PC-3 (cell line): Measurements from ENCODE around the gene MAPK8. TPM values are rescaled to one million over a fixed set of nuclear protein-coding genes. Genes with fewer than 3 reads are reported as not detected.

Experiments
- ATAC-seq: fragments of 200-7000 bp; cut with Tn5 transposase; 2 replicates; pipeline ENCODE4 v1.9.1; 2020; ENCODE audit warnings: mild to moderate bottlenecking, moderate library complexity
- BruUV-seq: library from RNA; stranded (reverse); fragments of 400-500 nt; replicated peaks from 2 replicates; lab custom pipeline; 2021; lab: Mats Ljungman, UMichigan
- CTCF ChIA-PET: fragments of 300-600 bp; sonication (Branson Sonifier 250); formaldehyde crosslinking; loops from one replicate; lab custom pipeline; 2022; ENCODE audit warnings: antibody characterized with exemption; lab: Charles Lee
- POLR2A ChIA-PET: fragments of 300-600 bp; sonication (Branson Sonifier 250); formaldehyde crosslinking; loops from one replicate; lab custom pipeline; 2022; ENCODE audit warnings: antibody characterized with exemption; ENCODE audit not compliant: unreplicated experiment; lab: Charles Lee
- DNase-seq: peaks from one replicate; pipeline ENCODE4 v3.0.0-alpha.2; 2015
- H2AFZ ChIP-seq: fragments of 300-600 bp; sonication (generic); 2 replicates; pipeline ENCODE4 v1.6.0; 2016; ENCODE audit warnings: antibody characterized with exemption, low read length
- H3F3A ChIP-seq: fragments of 300-600 bp; sonication (generic); one replicate; pipeline ENCODE4 v1.6.0; 2017; ENCODE audit warnings: antibody characterized with exemption, low read length, control low read depth, mild to moderate bottlenecking; ENCODE audit not compliant: unreplicated experiment
- H3K27ac ChIP-seq: fragments of 300-600 bp; sonication (generic); 2 replicates; pipeline ENCODE4 v1.5.1; 2016; ENCODE audit warnings: mild to moderate bottlenecking, low read length
- H3K27me3 ChIP-seq: fragments of 300-600 bp; sonication (generic); 2 replicates; pipeline ENCODE4 v1.6.1; 2016; ENCODE audit warnings: low read length, mixed read lengths
- H3K36me3 ChIP-seq: fragments of 300-600 bp; sonication (generic); 2 replicates; pipeline ENCODE4 v1.6.1; 2016; ENCODE audit warnings: low read depth, mixed run types, low read length, mixed read lengths
- H3K4me1 ChIP-seq: fragments of 300-600 bp; sonication (generic); 2 replicates; pipeline ENCODE4 v1.5.1; 2016; ENCODE audit warnings: low read length; ENCODE audit not compliant: insufficient read depth
- H3K4me2 ChIP-seq: fragments of 300-600 bp; sonication (generic); 2 replicates; pipeline ENCODE4 v1.6.0; 2016; ENCODE audit warnings: low read length
- H3K4me3 ChIP-seq: fragments of 300-600 bp; sonication (generic); 2 replicates; pipeline ENCODE4 v1.5.1; 2016; ENCODE audit warnings: mild to moderate bottlenecking, low read length, mixed read lengths
- H3K79me2 ChIP-seq: fragments of 300-600 bp; sonication (generic); 2 replicates; pipeline ENCODE4 v1.6.1; 2017; ENCODE audit warnings: low read length, mixed read lengths
- H3K9ac ChIP-seq: fragments of 300-600 bp; sonication (generic); 2 replicates; pipeline ENCODE4 v1.6.0; 2016; ENCODE audit warnings: mild to moderate bottlenecking, low read length
- H3K9me2 ChIP-seq: fragments of 300-600 bp; sonication (generic); replicated peaks from 2 replicates; pipeline ENCODE4 v1.6.1; 2016; ENCODE audit warnings: mixed run types, low read length, mixed read lengths
- H3K9me3 ChIP-seq: fragments of 300-600 bp; sonication (generic); 2 replicates; pipeline ENCODE4 v1.6.1; 2016; ENCODE audit warnings: low read length, mixed read lengths
- H4K20me1 ChIP-seq: fragments of 300-600 bp; sonication (generic); 2 replicates; pipeline ENCODE4 v1.6.1; 2016; ENCODE audit warnings: low read length, mixed read lengths
- CTCF ChIP-seq: fragments of 300-600 bp; sonication (generic); conservative IDR thresholded peaks from 2 replicates; pipeline ENCODE4 v1.5.1; 2017; ENCODE audit warnings: antibody characterized with exemption, low read depth, mild to moderate bottlenecking, low read length
- EZH2 ChIP-seq: fragments of 300-600 bp; sonication (generic); IDR thresholded peaks from one replicate; pipeline ENCODE4 v1.6.1; 2017; ENCODE audit warnings: antibody characterized with exemption, mild to moderate bottlenecking, low read length; ENCODE audit not compliant: unreplicated experiment
- EZH2phosphoT487 ChIP-seq: fragments of 300-600 bp; sonication (generic); IDR thresholded peaks from 2 replicates; pipeline ENCODE4 v1.6.1; 2018; ENCODE audit warnings: mild to moderate bottlenecking, antibody characterized with exemption, low read length, borderline replicate concordance
- intact Hi-C: fragments of 100-400 bp; cut with micrococcal nuclease; formaldehyde crosslinking; loops from 2 replicates; pipeline ENCODE4 v1.9.0; 2023
- total RNA-seq: library from RNA; depleted of rRNA; stranded (reverse); fragments of >200 nt; gene quantifications from 2 replicates; pipeline ENCODE4 v1.2.3, GENCODE V29; 2014

Gene MAPK8
- total RNA-seq, 1 experiment from 2014 or later = 26.6 TPM

- H3K4me2 ChIP-seq = no peak overlapping the region
- no peaks in the 10 kb centered on the region for H3K9me3 ChIP-seq
- H3K79me2 ChIP-seq = no peaks in the 10 kb centered on the region
- no peak overlapping the region for H2AFZ ChIP-seq
- H3K27me3 ChIP-seq = peaks cover 16% of the 10 kb centered on the region; the same call in 1 of the 2 replicates
- no peak overlapping the region for H3K27ac ChIP-seq
- ChIA-PET POLR2A (no interaction called here), CTCF (no interaction called here)
- no peak for DNase-seq
- H3K9ac ChIP-seq = no peak overlapping the region
- no peaks in the 10 kb centered on the region for H3F3A ChIP-seq
- intact Hi-C loops = no loop called here
- TF ChIP-seq EZH2 (no peak), EZH2phosphoT487 (no peak), CTCF (no peak)
- BruUV-seq = no TSS peak
- H3K9me2 ChIP-seq = no peaks in the 10 kb centered on the region
- no peaks in the 10 kb centered on the region for H3K36me3 ChIP-seq
- H3K4me3 ChIP-seq = no peak overlapping the region
- H4K20me1 ChIP-seq = no peaks in the 10 kb centered on the region
- no peak for ATAC-seq
- no peaks in the 10 kb centered on the region for H3K4me1 ChIP-seq
These were observed 117.4 kb downstream of the MAPK8 start for GRCh38 chr10:48423884-48424283.

- ChIA-PET POLR2A (no interaction called here), CTCF (no interaction called here)
- H3K27ac ChIP-seq = no peak overlapping the region
- H3F3A ChIP-seq = no peaks in the 10 kb centered on the region
- no peaks in the 10 kb centered on the region for H3K36me3 ChIP-seq
- H3K27me3 ChIP-seq = peaks cover 23% of the 10 kb centered on the region
- no peak overlapping the region for H3K9ac ChIP-seq
- intact Hi-C loops = no loop called here
- no peaks in the 10 kb centered on the region for H3K79me2 ChIP-seq
- no peak for ATAC-seq
- no peak for DNase-seq
- H3K4me1 ChIP-seq = no peaks in the 10 kb centered on the region
- H2AFZ ChIP-seq = no peak overlapping the region
- BruUV-seq = no TSS peak
- H3K4me2 ChIP-seq = no peak overlapping the region
- no peaks in the 10 kb centered on the region for H4K20me1 ChIP-seq
- H3K9me3 ChIP-seq = no peaks in the 10 kb centered on the region
- no peak overlapping the region for H3K4me3 ChIP-seq
- no peaks in the 10 kb centered on the region for H3K9me2 ChIP-seq
- no peak for TF ChIP-seq EZH2
- no peak for TF ChIP-seq EZH2phosphoT487
- no peak for TF ChIP-seq CTCF
These were observed 122.4 kb downstream of the MAPK8 start for GRCh38 chr10:48428896-48429295.

- TF ChIP-seq CTCF (no peak), EZH2phosphoT487 (no peak), EZH2 (no peak)
- H3F3A ChIP-seq = no peaks in the 10 kb centered on the region
- no peaks in the 10 kb centered on the region for H3K36me3 ChIP-seq
- H3K27me3 ChIP-seq = peaks cover 23% of the 10 kb centered on the region
- no peaks in the 10 kb centered on the region for H3K9me2 ChIP-seq
- intact Hi-C loops = no loop called here
- H3K4me2 ChIP-seq = no peak overlapping the region
- ChIA-PET POLR2A (no interaction called here), CTCF (no interaction called here)
- no peak for DNase-seq
- no peaks in the 10 kb centered on the region for H4K20me1 ChIP-seq
- H3K9me3 ChIP-seq = no peaks in the 10 kb centered on the region
- no peak overlapping the region for H2AFZ ChIP-seq
- H3K4me3 ChIP-seq = no peak overlapping the region
- no peak overlapping the region for H3K9ac ChIP-seq
- no peak for ATAC-seq
- no peaks in the 10 kb centered on the region for H3K79me2 ChIP-seq
- H3K27ac ChIP-seq = no peak overlapping the region
- BruUV-seq = no TSS peak
- H3K4me1 ChIP-seq = no peaks in the 10 kb centered on the region
These were observed 122.8 kb downstream of the MAPK8 start for GRCh38 chr10:48429309-48429708.
